Thymus (tissue), 11 donors: ENCODE measurements around the gene ERC2. TPM values are rescaled to one million over a fixed set of nuclear protein-coding genes. Genes with fewer than 3 reads are reported as not detected.
"Not testable (repeated sequence)": the region's sequence is repeated elsewhere in the genome, so short reads cannot be mapped to it uniquely, and the experiment has no call there.

Source experiments
- DNase-seq, 9 donors: peaks; one replicate each; pipeline ENCODE4 v3.0.0-alpha.2; 2013; ENCODE audit warnings: low spot score in 9 of 9, low read depth in 6 of 9, missing footprints in 1 of 9
- H3K27ac ChIP-seq, 2 donors: one replicate each; pipeline ENCODE4 v1.5.1; 2013; ENCODE audit warnings: control low read depth in 1 of 2, low read depth in 1 of 2, low read length in 1 of 2, mild to moderate bottlenecking in 1 of 2, moderate library complexity in 1 of 2
- H3K27me3 ChIP-seq, 2 donors: one replicate each; pipeline ENCODE4 v1.5.1; 2013; ENCODE audit warnings: low read length in 1 of 2; ENCODE audit not compliant: control insufficient read depth in 2 of 2, insufficient read depth in 1 of 2
- H3K36me3 ChIP-seq, 2 donors: one replicate each; pipeline ENCODE4 v1.5.1; 2013; ENCODE audit warnings: low read length in 1 of 2, mild to moderate bottlenecking in 1 of 2, moderate library complexity in 1 of 2; ENCODE audit not compliant: control insufficient read depth in 2 of 2, insufficient read depth in 2 of 2
- H3K4me1 ChIP-seq, 2 donors: one replicate each; pipeline ENCODE4 v1.5.1; 2013; ENCODE audit warnings: low read length in 2 of 2; ENCODE audit not compliant: control insufficient read depth in 2 of 2, insufficient read depth in 2 of 2
- H3K4me3 ChIP-seq, 2 donors: one replicate each; pipeline ENCODE4 v1.5.1; 2013; ENCODE audit warnings: low read length in 2 of 2, control low read depth in 1 of 2, mild to moderate bottlenecking in 1 of 2
- H3K9me3 ChIP-seq, 2 donors: one replicate each; pipeline ENCODE4 v1.5.1; 2013; ENCODE audit warnings: low read length in 1 of 2, mild to moderate bottlenecking in 1 of 2; ENCODE audit not compliant: control insufficient read depth in 2 of 2, insufficient read depth in 1 of 2
- WGBS: extraction: QIAGEN DNeasy Blood & Tissue Kit; methylation state at CpG from one replicate; pipeline ENCODE4 v1.1.7; 2013; 5-methylcytosine and 5-hydroxymethylcytosine counted together
- polyA plus RNA-seq: library from polyadenylated mRNA; stranded (reverse); fragments of 200-250 nt; gene quantifications from one replicate; pipeline ENCODE4 v1.2.3, GENCODE V29; 2013
- total RNA-seq: library from RNA; stranded (reverse); fragments of 120-200 nt; gene quantifications from one replicate; pipeline ENCODE4 v1.2.4, GENCODE V29; 2013
- donor health status: healthy.

The ERC2 gene
- total and polyA plus RNA-seq, 2 donors, result 0.28 to 0.50 TPM

GRCh38 chr3:55854494-55854893 lies 613.8 kb downstream of the ERC2 start:
- no peaks in the 10 kb centered on the region for H3K27me3 ChIP-seq
- H3K27ac ChIP-seq, result no peak overlapping the region
- H3K4me3 ChIP-seq, result no peak overlapping the region
- DNase-seq, result no peak
- no peaks in the 10 kb centered on the region for H3K36me3 ChIP-seq
- no peaks in the 10 kb centered on the region for H3K9me3 ChIP-seq
- 92% methylated on average over 5 of the region's 5 CpGs for WGBS
- no peaks in the 10 kb centered on the region for H3K4me1 ChIP-seq

GRCh38 chr3:55852326-55852725 lies 615.9 kb downstream of the ERC2 start:
- no peak for DNase-seq
- Histone ChIP-seq H3K27me3 (no peaks in the 10 kb centered on the region), H3K27ac (no peak overlapping the region), H3K9me3 (no peaks in the 10 kb centered on the region), H3K4me1 (no peaks in the 10 kb centered on the region), H3K4me3 (no peak overlapping the region), H3K36me3 (no peaks in the 10 kb centered on the region)
- WGBS, result over 99% methylated on average over 2 of the region's 2 CpGs

GRCh38 chr3:55842204-55842603 lies 626.1 kb downstream of the ERC2 start:
- Histone ChIP-seq H3K4me1 (no peaks in the 10 kb centered on the region), H3K36me3 (no peaks in the 10 kb centered on the region), H3K27me3 (no peaks in the 10 kb centered on the region), H3K4me3 (no peak overlapping the region), H3K9me3 (no peaks in the 10 kb centered on the region), H3K27ac (no peak overlapping the region)
- WGBS, result 85% methylated on average over 3 of the region's 3 CpGs
- DNase-seq, result no peak

GRCh38 chr3:55831876-55832275 lies 636.4 kb downstream of the ERC2 start:
- DNase-seq, H3K4me1 ChIP-seq, H3K9me3 ChIP-seq, H3K27me3 ChIP-seq, H3K27ac ChIP-seq, H3K36me3 ChIP-seq, H3K4me3 ChIP-seq: not testable (repeated sequence)
- 87% methylated on average over 13 of the region's 13 CpGs for WGBS

GRCh38 chr3:55828712-55829111 lies 639.6 kb downstream of the ERC2 start:
- Histone ChIP-seq H3K4me3 (no peak overlapping the region), H3K36me3 (no peaks in the 10 kb centered on the region), H3K27ac (no peak overlapping the region), H3K27me3 (no peaks in the 10 kb centered on the region), H3K9me3 (no peaks in the 10 kb centered on the region), H3K4me1 (no peaks in the 10 kb centered on the region)
- 94% methylated on average over 2 of the region's 2 CpGs for WGBS
- DNase-seq, result no peak

GRCh38 chr3:55827786-55828185 lies 640.5 kb downstream of the ERC2 start:
- Histone ChIP-seq H3K4me1 (no peaks in the 10 kb centered on the region), H3K36me3 (no peaks in the 10 kb centered on the region), H3K27me3 (no peaks in the 10 kb centered on the region), H3K4me3 (no peak overlapping the region), H3K27ac (no peak overlapping the region), H3K9me3 (no peaks in the 10 kb centered on the region)
- DNase-seq, result no peak
- 94% methylated on average over 10 of the region's 10 CpGs for WGBS

- DNase-seq, result no peak
- Histone ChIP-seq H3K4me3 (no peak overlapping the region), H3K27me3 (no peaks in the 10 kb centered on the region), H3K4me1 (no peaks in the 10 kb centered on the region), H3K36me3 (no peaks in the 10 kb centered on the region), H3K9me3 (no peaks in the 10 kb centered on the region), H3K27ac (no peak overlapping the region)
- 89% methylated on average over 6 of the region's 6 CpGs for WGBS
These were observed 641.4 kb downstream of the ERC2 start for GRCh38 chr3:55826731-55827496.

GRCh38 chr3:55826097-55826496 lies 642.2 kb downstream of the ERC2 start:
- Histone ChIP-seq H3K36me3 (no peaks in the 10 kb centered on the region), H3K27ac (no peak overlapping the region), H3K4me1 (no peaks in the 10 kb centered on the region), H3K9me3 (no peaks in the 10 kb centered on the region), H3K4me3 (no peak overlapping the region), H3K27me3 (no peaks in the 10 kb centered on the region)
- no peak for DNase-seq

GRCh38 chr3:55824406-55824805 lies 643.9 kb downstream of the ERC2 start:
- Histone ChIP-seq H3K36me3 (no peaks in the 10 kb centered on the region), H3K27ac (no peak overlapping the region), H3K27me3 (no peaks in the 10 kb centered on the region), H3K9me3 (no peaks in the 10 kb centered on the region), H3K4me3 (no peak overlapping the region), H3K4me1 (no peaks in the 10 kb centered on the region)
- DNase-seq, result no peak
